ENCODE results near the gene NAV2.
"Not testable (repeated sequence)": the region's sequence is repeated elsewhere in the genome, so short reads cannot be mapped to it uniquely, and the experiment has no call there.

Gene NAV2

DNA sequence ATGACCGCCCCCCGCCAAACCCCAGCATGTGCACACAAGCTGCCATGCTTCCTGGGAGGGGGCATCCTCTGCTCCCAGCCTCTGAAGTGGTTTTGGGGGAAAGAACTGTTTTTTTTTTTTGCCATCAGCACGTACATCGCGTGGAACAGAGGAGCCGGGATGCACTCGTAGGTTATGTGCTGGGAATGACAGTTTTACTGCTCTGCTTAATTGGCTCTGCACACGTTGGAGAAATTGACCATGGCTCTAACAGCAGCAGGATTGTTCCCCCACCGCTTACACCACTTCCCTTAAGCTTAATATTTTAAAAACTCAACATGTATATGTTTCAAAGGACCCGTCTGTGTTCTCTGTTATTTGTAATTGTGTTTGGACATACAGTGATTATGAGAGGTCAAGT, 175.2 kb downstream of the NAV2 start:
- in situ Hi-C loops (cut with HindIII; ENCODE audit: low pct_ligation_motif_present, low pct_unique_long_range_greater_than_20kb, low sequenced_read_pairs), result no loop called here
- no peak for DNase-seq

- DNase-seq, result peak; percentile 86
- in situ Hi-C loops (cut with HindIII; ENCODE audit: low pct_ligation_motif_present, low pct_unique_long_range_greater_than_20kb, low sequenced_read_pairs), result no loop called here
These were observed 176.9 kb downstream of the NAV2 start for GRCh38 chr11:19889531-19889930.

GRCh38 chr11:19890308-19890707, 177.7 kb downstream of the NAV2 start:
- DNase-seq, result peak; percentile 95

GRCh38 chr11:19891022-19891421, 178.4 kb downstream of the NAV2 start:
- in situ Hi-C loops (cut with HindIII; ENCODE audit: low pct_ligation_motif_present, low pct_unique_long_range_greater_than_20kb, low sequenced_read_pairs), result no loop called here
- no peak for DNase-seq

More at GRCh38 chr11:19890308-19890707, 177.7 kb downstream of the NAV2 start:
- in situ Hi-C loops (cut with HindIII; ENCODE audit: low pct_ligation_motif_present, low pct_unique_long_range_greater_than_20kb, low sequenced_read_pairs), result no loop called here

DNA sequence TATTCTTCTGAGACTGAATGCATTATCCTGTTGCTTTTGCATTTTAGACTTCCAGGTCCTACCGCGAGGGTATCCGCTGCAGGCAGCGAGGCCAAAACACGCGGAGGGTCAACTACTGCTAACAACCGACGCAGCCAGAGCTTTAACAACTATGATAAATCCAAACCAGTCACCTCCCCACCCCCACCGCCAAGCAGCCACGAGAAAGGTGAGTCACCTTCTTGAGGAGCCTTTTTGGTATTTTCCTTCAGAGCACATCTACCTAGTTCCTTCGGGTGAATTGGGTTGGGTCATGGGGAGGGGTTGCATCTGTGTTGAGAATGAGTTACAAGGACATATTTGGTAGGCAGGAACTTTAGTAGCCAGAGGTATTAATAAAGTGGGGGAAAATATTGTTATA, 179.8 kb downstream of the NAV2 start:
- in situ Hi-C loops (cut with HindIII; ENCODE audit: low pct_ligation_motif_present, low pct_unique_long_range_greater_than_20kb, low sequenced_read_pairs), result no loop called here
- peak; percentile 16 for DNase-seq

GRCh38 chr11:19892876-19893275, 180.2 kb downstream of the NAV2 start:
- in situ Hi-C loops (cut with HindIII; ENCODE audit: low pct_ligation_motif_present, low pct_unique_long_range_greater_than_20kb, low sequenced_read_pairs), result no loop called here
- DNase-seq, result no peak

DNA sequence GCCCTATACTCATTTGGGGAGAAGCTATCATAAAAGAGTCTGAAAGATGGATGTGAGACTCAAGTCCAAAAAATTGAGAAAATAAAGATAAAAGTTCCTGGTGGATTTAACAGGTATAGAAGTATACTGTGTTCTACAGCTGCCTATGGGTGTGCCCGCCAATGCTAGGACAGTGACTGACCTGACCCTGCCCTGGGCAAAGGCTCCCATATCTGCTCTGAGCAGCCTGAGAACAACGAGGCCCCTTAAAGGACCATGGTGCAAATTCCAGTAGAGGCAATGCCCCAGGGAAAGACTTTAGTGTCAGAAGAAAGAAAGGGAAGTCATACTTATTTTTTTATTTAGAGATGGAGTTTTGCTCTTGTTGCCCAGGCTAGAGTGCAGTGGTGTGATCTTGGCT, 181.8 kb downstream of the NAV2 start:
- DNase-seq, result no peak
- in situ Hi-C loops (cut with HindIII; ENCODE audit: low pct_ligation_motif_present, low pct_unique_long_range_greater_than_20kb, low sequenced_read_pairs), result no loop called here

DNA sequence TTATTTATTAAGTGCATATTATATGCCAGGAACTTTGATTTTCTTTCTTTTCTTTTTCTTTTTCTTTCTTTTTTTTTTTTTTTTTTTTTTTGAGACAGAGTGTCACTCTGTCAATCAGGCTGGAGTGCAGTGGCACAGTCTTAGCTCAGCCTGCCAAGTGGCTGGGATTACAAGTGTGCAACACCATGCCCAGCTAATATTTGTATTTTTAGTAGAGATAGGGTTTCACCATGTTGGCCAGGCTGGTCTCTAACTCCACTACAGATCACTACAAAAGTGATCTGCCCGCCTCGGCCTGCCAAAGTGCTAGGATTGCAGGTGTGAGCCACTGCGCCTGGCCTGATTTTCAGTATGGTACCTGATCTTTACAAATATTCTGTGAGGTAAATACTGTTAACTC, 182.4 kb downstream of the NAV2 start:
- in situ Hi-C loops (cut with HindIII; ENCODE audit: low pct_ligation_motif_present, low pct_unique_long_range_greater_than_20kb, low sequenced_read_pairs); DNase-seq: not testable (repeated sequence)

GRCh38 chr11:19895776-19896175, 183.1 kb downstream of the NAV2 start:
- in situ Hi-C loops (cut with HindIII; ENCODE audit: low pct_ligation_motif_present, low pct_unique_long_range_greater_than_20kb, low sequenced_read_pairs), result no loop called here
- no peak for DNase-seq

DNA sequence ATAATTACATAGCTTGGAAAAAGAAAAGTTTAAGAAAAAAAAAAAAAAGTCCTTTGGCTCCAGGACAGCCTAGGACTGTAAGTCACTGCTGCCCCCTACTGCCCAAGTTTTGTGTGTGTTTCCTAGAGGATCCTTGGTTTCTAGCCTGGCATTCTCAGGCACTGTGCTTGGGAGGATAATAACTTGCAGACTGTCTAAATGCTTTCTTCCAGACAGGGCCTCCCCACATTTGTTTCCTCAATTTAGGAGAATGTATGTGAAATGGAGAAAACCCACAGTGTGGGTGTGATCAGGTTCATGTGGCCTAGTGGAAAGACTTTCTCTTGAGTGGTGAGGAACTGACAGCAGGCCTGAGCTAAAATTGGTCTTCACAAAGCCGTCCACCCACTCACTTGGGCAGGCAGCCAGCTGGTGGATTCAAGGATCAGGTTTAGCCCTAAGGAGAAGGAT, 191.0 kb downstream of the NAV2 start:
- in situ Hi-C loops (cut with HindIII; ENCODE audit: low pct_ligation_motif_present, low pct_unique_long_range_greater_than_20kb, low sequenced_read_pairs), result no loop called here
- DNase-seq, result peak; percentile 77

- in situ Hi-C loops (cut with HindIII; ENCODE audit: low pct_ligation_motif_present, low pct_unique_long_range_greater_than_20kb, low sequenced_read_pairs), result no loop called here
These were observed 192.7 kb downstream of the NAV2 start for GRCh38 chr11:19905280-19905853.

DNA sequence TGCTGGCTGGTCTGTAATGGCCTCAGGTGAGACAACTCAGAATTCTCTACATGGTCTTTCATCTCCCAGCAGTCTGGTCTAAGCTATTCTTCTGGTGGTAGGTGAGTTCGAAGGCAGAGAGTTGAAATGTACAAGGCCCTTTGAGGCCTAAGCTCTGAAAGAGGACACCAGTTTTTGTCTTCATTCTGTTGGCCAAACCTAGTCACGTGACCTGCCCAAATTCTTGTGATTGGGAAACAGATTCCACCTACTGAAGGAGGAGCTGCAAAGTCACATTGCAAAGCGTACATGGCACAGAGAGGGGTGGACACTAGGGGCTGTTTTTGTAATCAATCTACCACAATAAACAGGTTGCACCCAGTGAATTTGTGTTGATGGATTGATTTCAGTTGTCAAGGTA, 193.5 kb downstream of the NAV2 start:
- in situ Hi-C loops (cut with HindIII; ENCODE audit: low pct_ligation_motif_present, low pct_unique_long_range_greater_than_20kb, low sequenced_read_pairs), result no loop called here
- DNase-seq, result no peak

More at GRCh38 chr11:19905280-19905853, 192.7 kb downstream of the NAV2 start:
- DNase-seq, result peak; percentile 51

DNA sequence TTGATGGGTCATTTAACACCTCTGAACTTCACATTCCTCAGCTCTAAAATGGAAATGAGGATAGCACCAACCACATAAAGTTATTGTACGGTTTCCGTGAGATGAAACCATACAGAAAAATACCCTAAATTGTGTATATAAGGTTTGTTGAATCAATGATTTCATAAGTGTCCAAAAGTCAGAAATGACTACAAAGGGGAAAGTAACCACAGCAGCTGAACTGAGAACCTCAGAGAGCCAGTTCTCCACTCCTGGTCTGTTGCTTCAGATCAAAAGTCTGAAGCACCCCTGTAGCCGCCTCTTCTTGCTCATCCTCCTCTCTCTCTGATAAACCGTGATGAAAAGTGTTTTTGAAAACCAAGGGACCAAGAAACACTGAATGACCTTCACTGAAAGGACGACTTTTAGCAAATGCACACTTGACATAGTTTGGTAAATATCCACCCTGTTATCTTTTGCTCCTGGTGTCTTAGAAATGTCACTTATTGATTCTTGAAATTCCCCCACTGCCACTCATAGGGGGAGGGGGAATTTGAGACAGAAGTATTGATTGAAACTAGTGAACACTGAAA, 194.5 kb downstream of the NAV2 start:
- in situ Hi-C loops (cut with HindIII; ENCODE audit: low pct_ligation_motif_present, low pct_unique_long_range_greater_than_20kb, low sequenced_read_pairs), result no loop called here
- DNase-seq, result no peak

- no peak for DNase-seq
- in situ Hi-C loops (cut with HindIII; ENCODE audit: low pct_ligation_motif_present, low pct_unique_long_range_greater_than_20kb, low sequenced_read_pairs), result no loop called here
These were observed 195.2 kb downstream of the NAV2 start for GRCh38 chr11:19907839-19908238.

DNA sequence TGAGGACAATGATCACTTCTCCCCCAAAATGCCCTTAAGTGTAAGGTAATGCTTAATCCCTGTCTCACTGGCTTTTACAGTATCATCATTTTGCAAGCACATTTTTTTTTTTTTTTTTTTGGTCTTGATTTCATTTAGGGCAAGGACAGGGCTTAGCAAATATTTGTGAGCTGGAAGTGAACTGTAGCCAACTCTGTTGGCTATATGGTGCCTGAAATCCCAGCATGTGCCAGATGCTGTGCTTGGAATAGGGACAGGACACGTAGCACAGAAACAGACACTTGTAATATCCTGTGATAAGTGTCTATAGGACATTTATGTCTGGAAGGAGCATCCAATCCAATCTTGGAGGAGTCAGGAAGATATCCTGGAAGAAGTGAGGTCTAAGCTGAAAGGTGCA, 198.3 kb downstream of the NAV2 start:
- no peak for DNase-seq
- in situ Hi-C loops (cut with HindIII; ENCODE audit: low pct_ligation_motif_present, low pct_unique_long_range_greater_than_20kb, low sequenced_read_pairs), result no loop called here

DNA sequence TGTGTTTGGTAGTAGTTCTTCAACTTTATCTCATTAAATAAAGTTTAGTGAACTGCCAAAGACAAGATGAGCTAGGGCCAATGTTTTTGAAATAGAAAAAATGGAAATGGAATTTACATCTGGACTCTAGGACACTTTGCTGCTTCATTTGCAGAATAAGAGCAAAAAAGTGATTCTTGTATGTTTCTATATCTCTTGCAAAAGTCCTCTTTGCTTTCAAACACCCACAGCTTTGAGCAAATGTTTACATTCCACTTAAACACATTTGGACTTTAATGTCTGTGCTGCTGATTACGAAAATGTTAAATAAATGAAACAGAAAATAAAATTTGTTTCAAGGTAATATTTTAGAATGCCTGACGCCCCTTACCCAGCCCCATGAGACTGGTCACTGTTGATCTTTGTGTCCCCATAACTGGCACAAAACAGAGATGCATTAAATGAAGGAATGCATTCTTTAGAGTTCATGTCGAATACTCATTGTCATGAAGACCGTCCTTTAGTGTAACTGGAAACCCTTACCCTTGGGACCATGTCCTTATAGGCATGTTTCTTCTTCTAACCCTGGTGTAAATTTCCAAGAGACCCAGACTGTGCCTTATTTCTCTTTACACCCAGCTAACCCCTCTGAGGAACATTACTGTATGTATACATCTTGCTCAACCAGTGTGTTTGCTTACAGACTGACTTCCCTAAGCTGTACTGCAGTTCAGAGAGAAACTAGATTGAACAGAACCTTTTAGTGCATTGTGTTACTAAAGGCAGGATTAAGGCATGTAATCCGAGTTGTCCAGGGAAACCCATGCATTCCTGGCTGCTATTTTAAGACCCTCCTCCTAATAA, 199.7 kb downstream of the NAV2 start:
- in situ Hi-C loops (cut with HindIII; ENCODE audit: low pct_ligation_motif_present, low pct_unique_long_range_greater_than_20kb, low sequenced_read_pairs), result no loop called here
- no peak for DNase-seq

- no peak for DNase-seq
- in situ Hi-C loops (cut with HindIII; ENCODE audit: low pct_ligation_motif_present, low pct_unique_long_range_greater_than_20kb, low sequenced_read_pairs), result no loop called here
These were observed 200.6 kb downstream of the NAV2 start for GRCh38 chr11:19912958-19913892.

- no peak for DNase-seq
- in situ Hi-C loops (cut with HindIII; ENCODE audit: low pct_ligation_motif_present, low pct_unique_long_range_greater_than_20kb, low sequenced_read_pairs), result no loop called here
These were observed 201.2 kb downstream of the NAV2 start for GRCh38 chr11:19913893-19914249.

DNA sequence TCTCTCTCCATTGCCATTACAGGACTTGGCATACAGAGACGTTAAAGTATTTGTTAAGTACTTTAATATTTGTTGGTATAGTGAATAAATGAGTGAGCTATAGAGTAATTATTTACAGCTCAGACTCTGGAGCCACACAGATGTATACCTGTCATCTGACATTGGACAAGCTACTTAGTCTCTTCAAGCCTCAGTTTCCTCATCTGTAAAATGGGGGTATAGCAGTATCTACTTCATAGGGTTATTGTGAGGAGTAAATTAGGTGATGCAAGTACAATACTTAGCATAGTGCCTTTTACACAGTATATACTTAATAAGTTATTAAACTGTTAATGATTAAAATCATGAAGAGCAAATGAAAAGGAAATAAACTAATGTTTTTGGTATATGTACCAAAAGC, 203.2 kb downstream of the NAV2 start:
- in situ Hi-C loops (cut with HindIII; ENCODE audit: low pct_ligation_motif_present, low pct_unique_long_range_greater_than_20kb, low sequenced_read_pairs), result no loop called here
- no peak for DNase-seq

Measured in ACHN (cell line).